OCI-LY7 (cell line): Measurements from ENCODE around the gene NUFIP1. TPM values are rescaled to one million over a fixed set of nuclear protein-coding genes. Genes with fewer than 3 reads are reported as not detected.

ENCODE experiments used
- BruUV-seq: library from RNA; stranded (reverse); fragments of 400-500 nt; replicated peaks from 2 replicates; lab custom pipeline; 2021; lab: Mats Ljungman, UMichigan
- CTCF ChIA-PET: fragments of 300-600 bp; sonication (Branson Sonifier 250); formaldehyde crosslinking; loops from one replicate; lab custom pipeline; 2022; ENCODE audit warnings: antibody characterized with exemption; ENCODE audit not compliant: unreplicated experiment; lab: Charles Lee
- POLR2A ChIA-PET: fragments of 300-600 bp; sonication (Branson Sonifier 250); formaldehyde crosslinking; loops from one replicate; lab custom pipeline; 2022; ENCODE audit warnings: antibody characterized with exemption; lab: Charles Lee
- DNase-seq: peaks from one replicate; pipeline ENCODE4 v3.0.0-alpha.2; 2015; ENCODE audit warnings: low spot score
- H2AFZ ChIP-seq: fragments of 200-600 bp; sonication (generic), shearing (Covaris generic); 2 replicates; pipeline ENCODE4 v1.6.1; 2014; ENCODE audit warnings: mild to moderate bottlenecking, antibody characterized with exemption, low read length, moderate library complexity
- H3K27ac ChIP-seq: fragments of 200-600 bp; sonication (generic); 2 replicates; pipeline ENCODE4 v1.5.1; 2014; ENCODE audit warnings: mixed run types, low read depth, mild to moderate bottlenecking, moderate library complexity, low read length, inconsistent platforms; ENCODE audit not compliant: poor library complexity, severe bottlenecking
- H3K36me3 ChIP-seq: fragments of 200-600 bp; sonication (generic); 2 replicates; pipeline ENCODE4 v1.6.1; 2014; ENCODE audit warnings: mild to moderate bottlenecking, antibody characterized with exemption, low read length, moderate library complexity, mixed read lengths; ENCODE audit not compliant: insufficient read depth
- H3K4me1 ChIP-seq: fragments of 200-600 bp; sonication (generic); 2 replicates; pipeline ENCODE4 v1.5.1; 2014; ENCODE audit warnings: mild to moderate bottlenecking, low read length; ENCODE audit not compliant: insufficient read depth, poor library complexity, severe bottlenecking
- H3K4me2 ChIP-seq: fragments of 200-600 bp; sonication (generic); 2 replicates; pipeline ENCODE4 v1.6.1; 2014; ENCODE audit warnings: mild to moderate bottlenecking, low read length
- H3K4me3 ChIP-seq: fragments of 200-600 bp; sonication (generic); 2 replicates; pipeline ENCODE4 v1.5.1; 2014; ENCODE audit warnings: mild to moderate bottlenecking, low read depth, low read length; ENCODE audit not compliant: poor library complexity, severe bottlenecking
- H3K79me2 ChIP-seq: fragments of 200-600 bp; sonication (generic); 2 replicates; pipeline ENCODE4 v1.6.1; 2016; ENCODE audit warnings: low read depth, mild to moderate bottlenecking, low read length, moderate library complexity, mixed read lengths; ENCODE audit not compliant: insufficient read depth
- H3K9me2 ChIP-seq: fragments of 200-600 bp; sonication (generic); 2 replicates; pipeline ENCODE4 v1.6.1; 2016; ENCODE audit warnings: mild to moderate bottlenecking, low read length, mixed read lengths; ENCODE audit not compliant: insufficient read depth
- H3K9me3 ChIP-seq: fragments of 200-600 bp; sonication (generic); 2 replicates; pipeline ENCODE4 v1.6.1; 2014; ENCODE audit warnings: mild to moderate bottlenecking, mixed run types, low read length, mixed read lengths
- H4K20me1 ChIP-seq: fragments of 200-600 bp; sonication (generic); 2 replicates; pipeline ENCODE4 v1.6.1; 2014; ENCODE audit warnings: mild to moderate bottlenecking, antibody characterized with exemption, low read length, moderate library complexity, mixed read lengths; ENCODE audit not compliant: insufficient read depth
- CTCF ChIP-seq: fragments of 200-600 bp; sonication (generic); conservative IDR thresholded peaks from 2 replicates; pipeline ENCODE4 v1.5.1; 2014; ENCODE audit warnings: mild to moderate bottlenecking, antibody characterized with exemption, low read length, moderate library complexity, mixed read lengths
- EZH2phosphoT487 ChIP-seq: fragments of 200-600 bp; sonication (generic); IDR thresholded peaks from 2 replicates; pipeline ENCODE4 v1.6.1; 2018; ENCODE audit warnings: low read depth, borderline replicate concordance, mild to moderate bottlenecking, mixed run types, antibody characterized with exemption, low read length, moderate library complexity, mixed read lengths
- intact Hi-C: fragments of 100-400 bp; cut with micrococcal nuclease; formaldehyde crosslinking; loops from one replicate; pipeline ENCODE4 v1.10.0; 2022; ENCODE audit not compliant: unreplicated experiment
- total RNA-seq, 2 experiments: library from RNA; depleted of rRNA in 1 of 2; stranded (reverse); fragments of >200 nt in 1 of 2; shearing (Covaris generic) in 1 of 2; gene quantifications; 2 replicates each; pipeline ENCODE4 v1.2.3, GENCODE V29; 2014 to 2022

NUFIP1 gene
- total RNA-seq, 2 experiments from 2014 or later: 6.8 to 11.4 TPM

DNA sequence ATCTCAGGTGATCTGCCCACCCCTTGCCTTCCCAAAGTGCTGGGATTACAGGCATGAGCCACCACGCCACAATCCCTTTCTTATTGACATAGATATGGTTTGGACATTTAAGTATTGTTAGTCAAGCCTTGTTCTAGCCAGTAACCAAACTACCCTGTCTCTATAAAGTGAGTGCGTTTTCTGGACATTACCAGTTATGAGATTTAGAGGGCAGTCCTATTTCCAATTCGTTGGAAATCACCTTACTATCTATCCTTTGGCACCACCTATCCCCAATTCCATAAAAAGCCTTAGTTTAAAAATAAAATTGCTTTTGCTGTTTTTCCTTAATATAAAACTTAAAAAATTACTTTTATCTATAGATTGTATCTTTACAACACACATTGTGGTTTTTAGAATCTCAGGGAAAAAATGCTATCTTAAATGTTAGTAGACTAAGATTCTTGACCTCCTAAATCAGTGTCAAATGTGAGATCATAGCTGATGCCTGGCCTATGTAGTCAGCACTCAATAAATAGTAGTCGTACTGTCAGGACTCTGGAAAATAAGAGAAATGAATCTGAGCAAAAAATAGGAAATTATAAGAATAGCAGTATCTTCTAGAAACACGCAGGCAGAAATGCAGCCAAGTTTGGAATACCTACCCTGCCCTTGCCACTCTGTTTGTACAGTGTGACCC is 57.0 kb downstream of the NUFIP1 start:
- Histone ChIP-seq H2AFZ (no peak overlapping the region), H3K4me3 (no peak overlapping the region), H3K9me2 (no peaks in the 10 kb centered on the region), H4K20me1 (no peaks in the 10 kb centered on the region), H3K79me2 (no peaks in the 10 kb centered on the region), H3K4me1 (no peaks in the 10 kb centered on the region), H3K36me3 (no peaks in the 10 kb centered on the region), H3K9me3 (no peaks in the 10 kb centered on the region), H3K4me2 (no peak overlapping the region), H3K27ac (no peak overlapping the region)
- intact Hi-C loops: no loop called here
- no TSS peak for BruUV-seq
- ChIA-PET CTCF (no interaction called here), POLR2A (interaction anchor here (0.7 kb wide), 1 partner anchor 19 kb away, joined by 8 read pairs; no protein-coding TSS in a partner anchor)
- TF ChIP-seq CTCF (no peak), EZH2phosphoT487 (no peak)
- DNase-seq: no peak

GRCh38 chr13:44930963-44931623 is 58.2 kb downstream of the NUFIP1 start:
- no peaks in the 10 kb centered on the region for H3K9me2 ChIP-seq
- BruUV-seq: no TSS peak
- no peaks in the 10 kb centered on the region for H3K36me3 ChIP-seq
- intact Hi-C loops: no loop called here
- H3K4me3 ChIP-seq: no peak overlapping the region
- ChIA-PET CTCF (no interaction called here), POLR2A (no interaction called here)
- H3K4me2 ChIP-seq: no peak overlapping the region
- H3K79me2 ChIP-seq: no peaks in the 10 kb centered on the region
- H3K4me1 ChIP-seq: no peaks in the 10 kb centered on the region
- H4K20me1 ChIP-seq: no peaks in the 10 kb centered on the region
- no peak overlapping the region for H2AFZ ChIP-seq
- TF ChIP-seq EZH2phosphoT487: no peak
- TF ChIP-seq CTCF: no peak
- no peak for DNase-seq
- no peak overlapping the region for H3K27ac ChIP-seq
- no peaks in the 10 kb centered on the region for H3K9me3 ChIP-seq

DNA sequence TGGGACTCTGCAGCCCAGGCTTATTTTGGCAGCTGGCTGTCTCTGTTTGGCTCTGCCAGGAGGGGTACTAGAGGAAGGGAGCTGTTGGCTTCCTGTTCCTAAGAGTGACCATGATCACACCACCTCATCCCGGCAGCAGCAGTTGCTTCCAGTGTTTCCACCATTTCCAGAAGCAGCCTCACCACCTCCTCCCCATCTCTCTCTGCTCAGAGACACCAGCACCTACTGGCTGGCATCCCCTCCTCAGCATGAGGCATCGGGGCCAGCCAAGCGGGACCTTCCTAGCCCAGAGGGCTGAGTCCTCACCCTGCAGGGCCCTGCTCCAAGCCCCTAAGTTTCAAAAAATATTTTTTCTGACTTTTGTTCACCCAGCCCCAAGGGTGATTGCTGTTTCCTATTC is 59.0 kb downstream of the NUFIP1 start:
- BruUV-seq: no TSS peak
- Histone ChIP-seq H3K9me3 (no peaks in the 10 kb centered on the region), H3K4me2 (no peak overlapping the region), H4K20me1 (no peaks in the 10 kb centered on the region), H3K4me3 (no peak overlapping the region), H2AFZ (no peak overlapping the region), H3K36me3 (no peaks in the 10 kb centered on the region), H3K79me2 (no peaks in the 10 kb centered on the region), H3K27ac (no peak overlapping the region), H3K9me2 (no peaks in the 10 kb centered on the region), H3K4me1 (no peaks in the 10 kb centered on the region)
- no peak for DNase-seq
- TF ChIP-seq CTCF (no peak), EZH2phosphoT487 (no peak)
- intact Hi-C loops: no loop called here
- ChIA-PET POLR2A (no interaction called here), CTCF (no interaction called here)
